Muscle of leg (tissue), 11 donors: ENCODE measurements around the gene MOB3B. TPM values are rescaled to one million over a fixed set of nuclear protein-coding genes. Genes with fewer than 3 reads are reported as not detected.
"Not testable (repeated sequence)": the region's sequence is repeated elsewhere in the genome, so short reads cannot be mapped to it uniquely, and the experiment has no call there.

Source experiments
- DNase-seq: peaks from one replicate; pipeline ENCODE4 v3.0.0; 2013
- H3K27ac ChIP-seq: one replicate; pipeline ENCODE4 v1.5.1; 2013; ENCODE audit warnings: mild to moderate bottlenecking, low read length, control low read depth
- H3K27me3 ChIP-seq: one replicate; pipeline ENCODE4 v1.6.1; 2013; ENCODE audit warnings: low read length; ENCODE audit not compliant: control insufficient read depth, insufficient read depth
- H3K36me3 ChIP-seq: one replicate; pipeline ENCODE4 v1.6.1; 2013; ENCODE audit warnings: low read length; ENCODE audit not compliant: control insufficient read depth, insufficient read depth
- H3K4me1 ChIP-seq: one replicate; pipeline ENCODE4 v1.6.1; 2013; ENCODE audit warnings: low read length; ENCODE audit not compliant: control insufficient read depth, insufficient read depth
- H3K4me3 ChIP-seq: one replicate; pipeline ENCODE4 v1.5.1; 2013; ENCODE audit warnings: low read length, control low read depth
- H3K9me3 ChIP-seq: replicated peaks from 2 replicates; pipeline ENCODE4 v1.6.1; 2013; ENCODE audit warnings: low read depth, low read length; ENCODE audit not compliant: control insufficient read depth
- WGBS: methylation state at CpG from one replicate; pipeline ENCODE4 v1.1.5; 2013; ENCODE audit warnings: missing lambda C conversion rate; ENCODE audit not compliant: insufficient coverage; 5-methylcytosine and 5-hydroxymethylcytosine counted together
- polyA plus RNA-seq, 8 donors: library from polyadenylated mRNA; unstranded; fragments of 120-200 nt; gene quantifications; one replicate each; pipeline versions ENCODE4 v1.2.1 to v1.2.3, GENCODE V29; 2013; ENCODE audit warnings: inconsistent platforms in 1 of 8, low replicate concordance in 1 of 8; ENCODE audit not compliant: insufficient read length in 8 of 8, insufficient read depth in 1 of 8
- total RNA-seq: library from RNA; stranded (reverse); fragments of 120-200 nt; gene quantifications from one replicate; pipeline ENCODE4 v1.2.4, GENCODE V29; 2013

Gene MOB3B
- total and polyA plus RNA-seq, 9 donors = 1.4 to 4.3 (median 2.6) TPM

DNA sequence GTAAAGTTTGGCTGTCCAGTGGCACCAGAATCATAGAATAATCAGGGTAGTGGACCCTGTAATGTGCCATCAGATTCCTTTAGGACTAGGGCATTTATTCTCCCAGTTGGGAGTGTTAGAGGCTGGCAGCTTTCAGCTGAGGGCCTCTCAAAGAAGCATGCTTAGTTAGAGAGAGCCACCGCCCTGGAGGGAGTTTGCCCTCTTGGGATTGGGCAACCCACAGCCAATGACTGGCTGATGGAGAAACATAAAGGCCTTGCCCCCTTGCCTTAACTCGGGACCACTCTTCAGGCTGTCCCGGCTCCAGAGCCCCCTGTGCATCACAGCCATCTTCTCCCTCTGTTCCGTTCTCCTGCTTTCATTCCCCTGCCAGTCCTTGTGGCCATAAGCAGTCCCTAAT lies 26.0 kb downstream of the MOB3B start:
- H3K9me3 ChIP-seq = peaks cover 5% of the 10 kb centered on the region
- no peak overlapping the region for H3K27ac ChIP-seq
- H3K4me1 ChIP-seq = no peaks in the 10 kb centered on the region
- H3K27me3 ChIP-seq = no peaks in the 10 kb centered on the region
- DNase-seq = no peak
- no peaks in the 10 kb centered on the region for H3K36me3 ChIP-seq
- no peak overlapping the region for H3K4me3 ChIP-seq
- WGBS = 65% methylated on average over 4 of the region's 4 CpGs

DNA sequence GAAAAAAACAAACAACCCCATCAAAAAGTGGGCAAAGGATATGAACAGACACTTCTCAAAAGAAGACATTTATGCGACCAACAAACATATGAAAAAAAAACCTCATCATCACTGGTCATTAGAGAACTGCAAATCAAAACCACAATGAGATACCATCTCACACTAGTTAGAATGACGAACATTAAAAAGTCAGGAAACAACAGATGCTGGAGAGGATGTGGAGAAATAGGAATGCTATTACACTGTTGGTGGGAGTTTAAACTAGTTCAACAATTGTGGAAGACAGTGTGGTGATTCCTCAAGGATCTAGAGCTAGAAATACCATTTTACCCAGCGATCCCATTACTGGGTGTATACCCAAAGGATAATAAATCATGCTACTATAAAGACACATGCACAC lies 28.7 kb downstream of the MOB3B start:
- not testable (repeated sequence) for H3K4me3 ChIP-seq, H3K27me3 ChIP-seq, H3K27ac ChIP-seq, H3K9me3 ChIP-seq, DNase-seq, H3K4me1 ChIP-seq, H3K36me3 ChIP-seq
- no CpG with 5 or more reads among the region's 3 CpGs for WGBS

DNA sequence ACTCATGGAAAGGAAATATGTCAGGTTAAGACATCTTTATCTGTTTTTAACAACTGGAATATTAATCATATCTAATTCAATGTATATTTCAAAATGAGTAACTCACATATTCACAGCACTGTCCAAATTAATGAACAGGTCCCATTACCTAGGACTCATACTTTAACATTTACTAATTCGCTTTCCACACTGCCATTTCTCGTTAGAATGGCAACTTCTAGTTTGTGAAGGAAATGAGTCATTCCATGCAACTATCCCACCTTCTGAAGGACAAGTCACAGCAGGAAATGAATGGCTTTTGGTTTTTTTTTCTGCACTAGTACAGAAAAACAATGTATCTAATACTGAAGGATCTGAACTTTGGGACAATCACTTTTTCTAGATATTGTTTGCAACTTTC lies 30.2 kb downstream of the MOB3B start:
- H3K4me1 ChIP-seq = no peaks in the 10 kb centered on the region
- H3K36me3 ChIP-seq = no peaks in the 10 kb centered on the region
- no peak overlapping the region for H3K4me3 ChIP-seq
- no CpG with 5 or more reads among the region's 2 CpGs for WGBS
- H3K27ac ChIP-seq = no peak overlapping the region
- peak; percentile 14 for DNase-seq
- H3K9me3 ChIP-seq = no peaks in the 10 kb centered on the region
- H3K27me3 ChIP-seq = no peaks in the 10 kb centered on the region

GRCh38 chr9:27497883-27498417 lies 31.7 kb downstream of the MOB3B start:
- Histone ChIP-seq H3K9me3 (no peaks in the 10 kb centered on the region), H3K27ac (no peak overlapping the region), H3K4me1 (no peaks in the 10 kb centered on the region), H3K36me3 (no peaks in the 10 kb centered on the region), H3K4me3 (no peak overlapping the region), H3K27me3 (no peaks in the 10 kb centered on the region)
- 60% methylated on average over 7 of the region's 11 CpGs for WGBS
- DNase-seq = peak; percentile 13

DNA sequence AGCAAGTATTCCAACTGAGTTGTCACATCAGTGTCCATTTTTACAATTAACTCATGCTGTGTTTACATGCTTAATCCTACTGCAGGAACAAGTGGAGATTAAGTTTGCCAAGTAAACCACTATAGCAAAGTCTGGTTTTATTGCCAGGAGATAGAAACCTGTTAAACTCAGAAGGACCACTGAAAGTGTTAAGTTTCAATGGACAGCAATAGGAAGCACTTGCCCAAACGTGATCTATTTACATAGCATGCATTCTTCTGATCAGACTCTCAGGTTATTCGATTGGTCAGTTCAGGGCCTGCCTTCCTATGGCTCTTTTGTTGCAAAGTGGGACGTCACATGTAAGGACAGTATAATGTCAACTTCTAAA lies 33.5 kb downstream of the MOB3B start:
- Histone ChIP-seq H3K4me3 (no peak overlapping the region), H3K27ac (no peak overlapping the region), H3K36me3 (no peaks in the 10 kb centered on the region), H3K27me3 (no peaks in the 10 kb centered on the region), H3K4me1 (no peaks in the 10 kb centered on the region), H3K9me3 (no peaks in the 10 kb centered on the region)
- WGBS = 33% methylated on average over 1 of the region's 3 CpGs
- DNase-seq = no peak

DNA sequence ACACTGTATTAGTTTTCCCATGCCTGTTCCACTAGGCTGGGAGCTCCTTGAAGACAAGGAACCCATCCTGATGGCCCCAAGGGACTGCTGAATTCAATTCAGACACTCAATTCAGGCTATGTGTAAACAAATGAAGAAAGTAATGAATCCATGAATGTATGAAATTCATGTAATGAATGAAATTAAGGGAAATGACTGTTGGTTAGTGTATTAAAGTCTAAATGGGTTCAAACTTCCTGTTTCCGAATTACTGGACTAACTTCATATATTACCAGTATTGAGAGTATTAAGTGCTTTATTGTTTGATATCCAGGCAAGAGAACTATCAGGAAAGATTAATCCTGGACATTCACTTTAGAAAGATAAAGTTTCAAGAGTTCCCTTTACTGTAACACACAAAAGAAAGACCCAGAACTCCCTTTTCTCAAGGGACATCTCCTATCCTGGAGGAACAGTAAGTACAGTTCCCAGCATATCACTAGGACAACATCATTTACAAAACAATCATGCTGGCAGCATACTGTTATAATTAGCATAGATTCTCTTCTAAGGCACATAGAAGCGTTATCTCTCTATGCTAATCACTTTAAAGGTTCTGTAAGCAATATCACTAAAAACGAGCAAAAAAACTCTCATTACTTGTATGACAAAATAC lies 34.0 kb downstream of the MOB3B start:
- WGBS = no CpG with 5 or more reads among the region's 3 CpGs
- Histone ChIP-seq H3K4me1 (no peaks in the 10 kb centered on the region), H3K9me3 (no peaks in the 10 kb centered on the region), H3K4me3 (no peak overlapping the region), H3K36me3 (no peaks in the 10 kb centered on the region), H3K27me3 (no peaks in the 10 kb centered on the region), H3K27ac (no peak overlapping the region)
- no peak for DNase-seq

DNA sequence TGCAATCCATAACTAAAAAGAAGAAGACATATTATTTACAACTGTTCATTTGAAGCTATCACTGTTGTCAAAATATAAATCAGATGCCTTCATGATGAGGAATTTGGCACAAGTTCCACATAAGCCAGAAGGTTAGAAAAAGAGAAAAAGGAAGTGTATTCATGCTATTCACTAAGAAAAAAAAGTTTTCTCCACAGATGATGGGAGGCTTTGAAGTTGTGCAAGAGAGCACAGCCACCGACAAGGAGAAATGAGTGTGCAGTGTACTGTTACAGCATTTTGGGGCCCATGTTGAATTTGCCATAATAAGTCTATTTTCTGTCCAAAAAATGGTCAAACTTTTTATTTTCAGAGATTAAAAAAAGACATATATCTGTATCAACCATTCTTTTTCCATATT lies 38.5 kb downstream of the MOB3B start:
- DNase-seq = peak; percentile 39
- H3K9me3 ChIP-seq = no peaks in the 10 kb centered on the region
- no peak overlapping the region for H3K4me3 ChIP-seq
- no peaks in the 10 kb centered on the region for H3K27me3 ChIP-seq
- no peak overlapping the region for H3K27ac ChIP-seq
- no peaks in the 10 kb centered on the region for H3K4me1 ChIP-seq
- no peaks in the 10 kb centered on the region for H3K36me3 ChIP-seq
- WGBS = no CpG with 5 or more reads among the region's 1 CpG

DNA sequence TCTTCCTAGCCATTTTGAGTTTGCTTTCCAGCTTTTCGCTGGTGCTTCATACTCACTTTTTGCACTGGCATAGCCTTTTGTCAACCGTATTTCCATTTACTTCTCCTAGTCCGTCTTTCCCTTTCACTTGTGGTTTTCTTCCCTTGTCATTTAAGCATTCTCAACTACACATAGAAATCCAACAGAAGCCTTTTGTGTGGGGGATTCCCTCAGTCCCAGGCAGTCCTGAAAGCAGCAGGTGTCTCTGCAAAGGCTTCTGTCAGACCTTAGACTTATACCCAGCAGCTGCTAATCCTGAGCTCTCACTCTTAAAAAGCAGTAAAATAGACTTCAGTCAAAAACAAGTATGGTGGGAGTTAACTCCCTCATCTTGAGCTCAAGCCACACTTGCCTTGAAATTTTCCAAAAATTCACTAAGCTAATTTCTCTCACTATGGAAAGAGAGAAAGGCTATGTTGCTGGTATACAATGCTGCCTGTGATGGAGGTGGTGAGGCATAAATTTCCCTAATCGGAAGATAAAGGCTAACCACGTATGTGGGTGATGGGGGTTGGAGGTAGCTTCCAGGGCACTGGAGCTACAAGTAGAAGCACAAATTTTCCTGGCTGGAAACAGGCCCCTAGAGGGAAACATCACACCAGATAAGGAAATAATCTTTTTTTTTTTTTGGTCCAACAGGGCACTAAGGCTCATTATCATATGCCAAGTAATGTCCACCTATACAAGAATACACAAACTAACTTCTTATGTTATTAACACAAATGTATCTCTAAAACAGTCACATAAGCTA lies 40.3 kb downstream of the MOB3B start:
- no peaks in the 10 kb centered on the region for H3K4me1 ChIP-seq
- DNase-seq = peak; percentile 27
- H3K27ac ChIP-seq = peak overlapping the region; percentile 7
- no peaks in the 10 kb centered on the region for H3K36me3 ChIP-seq
- H3K9me3 ChIP-seq = no peaks in the 10 kb centered on the region
- H3K27me3 ChIP-seq = no peaks in the 10 kb centered on the region
- H3K4me3 ChIP-seq = no peak overlapping the region
- 82% methylated on average over 4 of the region's 5 CpGs for WGBS

- no peak for DNase-seq
- H3K4me3 ChIP-seq = no peak overlapping the region
- H3K9me3 ChIP-seq = no peaks in the 10 kb centered on the region
- no peaks in the 10 kb centered on the region for H3K27me3 ChIP-seq
- WGBS = no CpG with 5 or more reads among the region's 1 CpG
- no peaks in the 10 kb centered on the region for H3K36me3 ChIP-seq
- H3K27ac ChIP-seq = no peak overlapping the region
- no peaks in the 10 kb centered on the region for H3K4me1 ChIP-seq
Measured at GRCh38 chr9:27487927-27488326, 41.7 kb downstream of the MOB3B start.

DNA sequence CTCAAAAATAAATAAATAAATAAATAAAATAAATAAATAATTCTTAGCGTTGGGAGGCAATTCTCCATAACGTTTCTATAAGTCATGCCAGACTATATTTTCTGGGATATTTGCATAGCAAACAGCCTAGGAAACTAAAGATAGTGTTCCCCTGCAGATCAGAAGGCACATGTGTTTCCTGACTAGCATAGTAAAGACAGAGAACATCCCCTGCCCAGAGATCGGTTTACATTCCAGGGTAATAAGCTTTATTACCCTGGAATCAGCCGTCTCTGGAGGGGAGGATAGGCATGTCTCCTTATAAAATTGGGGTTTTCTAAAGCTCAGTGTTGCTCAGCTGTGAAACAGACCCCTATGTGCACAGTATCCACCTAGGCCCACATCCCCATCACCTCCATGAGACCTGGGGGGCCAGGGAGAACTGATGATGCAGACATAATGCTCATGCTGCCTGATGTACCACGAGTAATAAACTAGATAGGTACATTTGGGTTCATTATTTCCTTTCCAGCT lies 42.4 kb downstream of the MOB3B start:
- WGBS = 80% methylated on average over 1 of the region's 5 CpGs
- H3K9me3 ChIP-seq = no peaks in the 10 kb centered on the region
- H3K36me3 ChIP-seq = no peaks in the 10 kb centered on the region
- no peak for DNase-seq
- no peaks in the 10 kb centered on the region for H3K4me1 ChIP-seq
- no peak overlapping the region for H3K27ac ChIP-seq
- no peak overlapping the region for H3K4me3 ChIP-seq
- H3K27me3 ChIP-seq = no peaks in the 10 kb centered on the region
